ENCODE measurements around the gene TP73.

- TF ChIP-seq CTCF (conservative IDR thresholded peaks at IDR 0.05; ENCODE audit: low read depth, low read length) (no peak), EZH2 (IDR thresholded peaks at IDR 0.05; ENCODE audit: borderline replicate concordance, low read depth, low read length, poor library complexity, severe bottlenecking) (no peak)
These were observed 111.2 kb downstream of the TP73 start for GRCh38 chr1:3763351-3764125.

All from A673 (cell line).